Measurements from ENCODE around the gene HPN.
"Not testable (repeated sequence)": the region's sequence is repeated elsewhere in the genome, so short reads cannot be mapped to it uniquely, and the experiment has no call there.

HPN gene

GRCh38 chr19:35041548-35042055, at the start of gene HPN:
HPN (plus strand) TSS chr19:35041721; CDS start chr19:35042507, 786 bp downstream.
- no peak for DNase-seq

GRCh38 chr19:34992582-34992981, 48.9 kb upstream of the HPN start:
- DNase-seq = not testable (repeated sequence)

- DNase-seq = no peak
These were observed 47.3 kb upstream of the HPN start for GRCh38 chr19:34994286-34994642.

DNA sequence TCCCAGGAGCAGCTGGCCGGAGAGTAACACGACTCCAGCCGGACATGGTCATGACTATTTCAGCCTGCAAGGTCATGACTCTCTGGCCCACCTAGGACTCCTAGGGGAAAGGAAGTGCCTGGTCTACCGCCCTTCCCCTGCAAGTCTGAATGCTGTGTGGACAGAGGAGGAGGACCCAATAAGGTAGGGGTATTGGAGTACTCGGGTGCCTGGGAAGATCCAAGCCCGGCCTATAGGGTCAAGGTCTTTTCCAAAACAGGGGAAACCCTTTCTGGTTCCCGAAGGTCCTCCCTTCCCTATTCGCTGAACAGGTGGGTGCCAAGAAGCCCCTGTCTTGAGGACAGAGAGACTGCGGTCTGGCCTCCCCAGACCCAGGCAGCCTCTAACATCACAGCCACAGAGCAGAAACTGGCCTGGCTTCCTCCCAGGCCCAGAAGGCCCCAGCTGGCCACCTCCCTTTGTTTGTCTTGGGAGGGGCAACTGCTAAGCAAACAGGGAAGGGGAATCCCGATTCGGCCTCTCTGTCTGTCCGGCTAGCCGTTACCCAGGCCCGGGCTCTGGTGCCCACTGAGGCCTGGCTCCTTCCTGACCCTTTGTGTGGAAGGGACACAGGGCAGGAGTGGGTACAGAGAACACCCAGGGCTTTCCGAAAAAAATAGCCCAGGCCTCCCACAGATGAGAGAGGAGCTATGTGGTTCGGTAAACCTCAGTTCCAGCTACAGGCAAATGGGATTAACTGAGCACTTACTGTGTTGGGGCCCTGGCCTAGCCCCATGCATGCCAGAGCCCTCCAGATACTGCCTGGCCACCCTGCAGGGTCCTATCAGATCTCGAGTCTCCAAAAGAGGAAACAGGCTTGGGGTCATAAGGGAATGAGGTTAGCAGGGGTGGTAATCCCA, 46.6 kb upstream of the HPN start:
- DNase-seq = peak; percentile 55

DNA sequence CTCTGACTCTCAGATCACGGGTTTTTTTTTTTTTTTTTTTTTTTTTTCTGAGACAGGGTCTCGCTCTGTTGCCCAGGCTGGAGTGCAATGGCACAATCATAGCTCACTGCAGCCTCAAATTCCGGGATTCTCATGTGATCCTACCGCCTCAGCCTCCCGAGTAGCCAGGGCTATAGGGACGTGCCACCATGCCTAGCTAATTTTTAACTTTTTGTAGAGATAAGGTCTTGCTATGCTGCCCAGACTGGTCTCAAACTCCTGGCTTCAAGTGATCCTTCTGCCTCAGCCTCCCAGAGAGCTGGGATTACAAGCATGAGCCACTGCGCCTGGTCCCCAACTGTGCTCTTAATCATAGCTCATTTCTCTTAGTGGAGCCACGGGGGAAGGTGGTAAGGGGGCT, 46.0 kb upstream of the HPN start:
- DNase-seq = no peak

DNA sequence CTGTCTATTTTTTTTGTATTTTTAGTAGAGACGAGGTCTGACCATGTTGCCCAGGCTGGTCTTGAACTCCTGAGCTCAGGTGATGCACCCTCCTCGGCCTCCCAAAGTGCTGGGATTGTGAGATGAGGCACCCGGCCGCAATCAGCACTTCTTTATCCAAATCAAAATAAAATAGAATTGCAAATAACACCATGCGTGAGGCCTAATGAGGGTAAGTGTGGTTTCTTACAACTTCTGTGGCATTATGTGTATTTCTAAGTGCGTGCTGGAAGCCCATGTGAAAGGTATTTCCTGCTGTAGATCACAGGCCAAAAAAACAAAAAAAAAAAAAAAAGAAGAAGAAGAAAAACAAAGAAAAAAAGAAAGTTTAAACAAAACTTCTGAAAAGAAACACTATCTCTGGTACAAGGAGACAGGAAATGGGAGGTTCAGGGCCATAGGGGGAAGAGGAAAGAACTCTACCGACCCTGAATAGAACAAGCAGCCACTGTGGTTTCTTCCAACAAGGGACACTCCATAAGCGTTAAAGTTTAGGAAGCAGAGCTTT, 44.4 kb upstream of the HPN start:
- no peak for DNase-seq

DNA sequence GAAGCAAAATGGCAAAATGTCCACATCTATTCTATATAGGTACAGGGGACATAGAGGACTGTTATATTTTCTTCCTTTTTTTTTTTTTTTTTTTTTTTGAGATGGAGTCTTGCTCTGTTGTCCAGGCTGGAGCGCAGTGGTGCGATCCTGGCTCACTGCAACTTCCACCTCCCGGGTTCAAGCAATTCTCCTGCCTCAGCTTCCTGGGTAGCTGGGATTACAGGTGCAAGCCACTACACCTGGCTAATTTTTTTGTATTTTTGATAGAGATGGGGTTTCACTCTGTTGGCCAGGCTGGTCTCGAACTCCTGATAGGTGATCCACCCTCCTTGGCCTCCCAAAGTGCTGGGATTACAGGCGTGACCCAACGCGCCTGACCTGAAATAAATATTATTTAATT, 43.3 kb upstream of the HPN start:
- not testable (repeated sequence) for DNase-seq

DNA sequence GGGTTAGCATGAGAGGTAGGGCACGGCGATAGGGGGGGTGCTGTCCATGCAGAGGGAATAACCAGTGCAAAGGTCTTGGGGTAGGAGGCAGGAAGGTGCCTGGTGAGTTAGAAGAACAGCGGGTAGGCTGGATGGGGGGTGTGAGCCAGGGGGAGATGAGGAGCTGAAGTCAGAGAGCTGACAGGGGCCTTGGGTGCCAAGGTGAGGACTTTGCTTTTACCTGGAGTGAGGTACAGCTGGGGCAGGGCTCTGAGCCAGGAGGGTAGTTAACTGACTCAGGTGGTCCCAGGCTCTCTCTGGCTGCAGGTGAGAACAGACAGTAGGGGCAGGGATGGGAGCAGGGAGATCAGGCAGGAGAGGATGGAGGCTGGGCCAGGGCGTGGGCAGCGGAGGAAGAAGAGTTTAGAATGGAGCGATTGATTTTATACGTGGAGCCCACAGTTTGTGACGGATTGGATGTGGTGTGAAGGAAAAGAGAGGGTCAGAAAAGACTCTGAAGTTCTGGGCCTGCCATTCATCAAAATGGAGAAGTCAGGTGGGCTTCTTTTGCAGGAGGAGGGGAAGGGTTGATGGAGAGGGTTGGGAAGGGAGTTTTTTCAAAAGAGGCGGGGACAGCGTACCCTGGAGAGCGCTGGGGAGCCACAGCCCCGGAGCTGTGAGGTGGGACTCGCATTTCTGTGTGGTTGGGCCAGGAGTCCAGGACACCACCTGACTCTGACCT, 42.6 kb upstream of the HPN start:
- DNase-seq = no peak

DNA sequence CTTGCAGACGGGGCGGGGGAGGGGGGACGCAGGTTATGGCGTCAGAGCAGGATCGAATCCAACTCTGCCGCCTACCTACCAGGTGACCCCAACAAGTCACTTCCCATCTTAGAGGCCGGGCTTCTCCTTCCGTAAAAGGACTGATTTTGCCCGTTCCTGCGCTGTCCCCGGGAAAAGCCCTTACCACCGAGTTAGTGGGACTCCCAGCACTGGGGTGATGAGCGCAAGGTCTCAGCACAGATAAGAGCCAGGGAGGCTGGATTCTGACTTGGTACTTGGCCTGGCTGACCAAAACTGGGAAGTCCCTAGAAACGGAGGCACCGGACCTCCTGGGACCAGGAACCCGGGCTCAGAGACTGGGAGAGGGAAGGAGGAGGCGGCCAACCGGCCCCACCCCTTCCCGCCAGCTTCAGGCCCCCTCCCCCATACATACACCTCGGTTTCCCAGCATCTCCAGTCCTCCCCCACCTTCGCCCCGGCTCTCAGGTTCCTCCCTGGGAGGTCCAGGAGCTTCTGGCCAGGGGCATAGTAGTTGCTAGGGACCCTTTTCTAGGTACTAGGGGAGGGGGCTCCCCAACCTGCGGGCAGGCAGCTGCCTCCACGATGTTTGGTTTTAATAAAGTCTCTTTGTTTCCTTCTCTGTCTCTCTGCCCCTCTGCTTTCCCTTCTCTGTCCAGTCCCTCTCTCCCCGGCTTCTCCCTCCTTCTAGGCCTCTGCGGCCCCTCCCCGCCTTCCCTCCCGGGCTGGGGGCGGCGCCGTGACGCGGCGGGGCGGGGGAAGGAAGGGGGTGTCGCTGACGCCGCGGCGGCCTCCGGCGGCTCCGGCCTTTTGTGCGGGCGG, 41.8 kb upstream of the HPN start, which contains the start of gene GRAMD1A:
TSS of gene GRAMD1A (plus strand) at position 826 of the 840 bp plus-strand sequence. CDS start 156 bp downstream, outside the sequence.
- DNase-seq = peak; percentile 67

DNA sequence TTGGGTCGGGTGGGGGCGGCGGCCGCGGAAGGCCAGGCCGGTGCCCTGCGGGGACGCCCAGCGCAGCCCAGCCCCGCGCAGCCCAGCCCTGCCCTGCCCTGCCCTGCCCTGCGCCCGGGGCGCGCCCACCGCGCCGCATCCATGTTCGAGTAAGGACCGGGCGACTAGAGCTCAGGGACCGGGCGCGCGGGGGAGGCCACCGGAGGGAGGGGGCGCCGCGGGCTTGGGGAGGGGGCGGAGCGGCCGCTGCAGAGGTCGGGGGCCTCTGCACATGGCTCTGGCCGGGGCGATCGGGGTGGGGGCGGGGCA, 41.2 kb upstream of the HPN start:
- no peak for DNase-seq

GRCh38 chr19:35000647-35001501, 40.6 kb upstream of the HPN start:
- peak; percentile 45 for DNase-seq

- DNase-seq = no peak
These were observed 39.4 kb upstream of the HPN start for GRCh38 chr19:35002037-35002535.

DNA sequence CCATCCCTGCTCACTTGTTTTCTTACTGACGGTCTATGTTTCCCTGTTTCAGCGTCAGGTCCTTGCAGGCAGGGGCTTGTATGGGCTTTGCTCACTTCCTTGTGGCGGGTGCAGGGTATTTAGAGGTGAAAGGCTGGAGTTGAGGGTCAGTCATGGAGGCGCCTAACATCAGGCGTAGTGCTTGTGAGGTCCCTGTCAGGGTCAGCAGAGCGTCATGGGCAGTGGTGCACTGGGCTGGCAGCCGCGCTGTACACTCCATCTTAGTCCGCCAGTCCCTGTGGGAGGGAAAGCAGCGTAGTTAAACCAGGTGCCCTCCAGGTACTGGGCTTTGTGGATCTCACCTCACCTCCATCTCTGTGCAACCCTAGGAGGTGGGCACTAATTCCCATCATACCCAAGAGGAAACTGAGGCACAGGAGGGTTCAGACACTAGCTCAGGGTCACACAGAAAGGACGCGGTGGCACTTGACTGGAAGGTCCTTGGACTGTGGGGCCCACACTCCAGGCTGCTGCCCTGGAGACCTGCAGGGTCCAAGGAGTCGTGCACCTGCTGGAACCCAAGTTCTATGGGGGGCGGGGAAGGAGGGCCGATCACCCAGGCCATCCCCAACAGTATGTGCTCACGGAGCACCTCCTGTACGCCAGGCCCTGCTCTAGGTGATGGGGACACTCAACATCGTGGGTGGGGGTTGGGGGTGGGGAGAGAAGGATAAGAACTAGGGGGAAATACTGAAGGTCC, 36.8 kb upstream of the HPN start:
- no peak for DNase-seq

DNA sequence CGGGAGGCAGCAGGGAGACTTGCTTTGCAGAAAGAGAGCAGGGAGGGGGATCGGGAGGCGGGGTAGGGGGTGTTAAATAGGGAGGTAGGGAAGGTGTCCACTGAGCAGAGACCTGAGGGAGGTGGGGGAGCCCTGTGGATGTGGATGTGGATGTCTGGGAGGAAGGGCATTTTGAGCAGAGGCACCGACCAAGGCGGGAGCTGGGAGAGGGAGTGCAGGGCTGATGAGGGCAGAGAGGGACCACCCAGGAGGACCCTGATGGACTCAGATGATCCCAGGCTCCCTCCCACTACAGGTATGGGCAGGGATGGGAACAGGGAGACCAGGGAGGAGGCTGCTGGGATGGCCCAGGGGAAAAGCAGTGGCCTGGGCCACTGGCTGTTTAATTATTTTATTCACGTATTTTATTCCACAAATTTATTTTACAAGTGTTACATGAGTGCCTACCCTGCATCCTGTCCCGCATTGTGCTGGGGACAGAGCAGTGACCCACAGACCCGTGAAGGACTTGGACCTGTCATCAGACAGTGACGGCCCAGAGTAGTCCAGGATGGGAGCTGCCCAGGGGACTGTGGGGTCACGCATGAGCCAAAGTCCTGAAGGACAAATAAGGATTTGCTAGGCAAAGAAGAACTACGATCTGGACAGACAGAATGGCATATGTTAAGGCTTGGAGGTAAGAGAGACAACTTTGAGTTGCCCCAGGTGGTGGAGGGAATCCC, 36.1 kb upstream of the HPN start:
- no peak for DNase-seq

DNA sequence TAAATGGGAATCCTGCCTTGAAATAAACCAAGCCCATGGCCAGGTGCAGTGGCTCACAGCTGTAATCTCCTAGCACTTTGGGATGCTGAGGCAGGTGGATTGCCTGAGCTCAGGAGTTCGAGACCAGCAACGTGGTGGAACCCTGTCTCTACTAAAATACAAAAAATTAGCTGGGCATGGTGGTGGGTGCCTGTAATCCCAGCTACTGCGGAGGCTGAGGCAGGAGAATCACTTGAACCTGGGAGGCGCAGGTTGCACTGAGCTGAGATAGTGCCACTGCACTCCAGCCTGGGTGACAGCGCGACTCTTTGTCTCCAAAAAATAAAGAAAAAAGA, 35.5 kb upstream of the HPN start:
- not testable (repeated sequence) for DNase-seq

DNA sequence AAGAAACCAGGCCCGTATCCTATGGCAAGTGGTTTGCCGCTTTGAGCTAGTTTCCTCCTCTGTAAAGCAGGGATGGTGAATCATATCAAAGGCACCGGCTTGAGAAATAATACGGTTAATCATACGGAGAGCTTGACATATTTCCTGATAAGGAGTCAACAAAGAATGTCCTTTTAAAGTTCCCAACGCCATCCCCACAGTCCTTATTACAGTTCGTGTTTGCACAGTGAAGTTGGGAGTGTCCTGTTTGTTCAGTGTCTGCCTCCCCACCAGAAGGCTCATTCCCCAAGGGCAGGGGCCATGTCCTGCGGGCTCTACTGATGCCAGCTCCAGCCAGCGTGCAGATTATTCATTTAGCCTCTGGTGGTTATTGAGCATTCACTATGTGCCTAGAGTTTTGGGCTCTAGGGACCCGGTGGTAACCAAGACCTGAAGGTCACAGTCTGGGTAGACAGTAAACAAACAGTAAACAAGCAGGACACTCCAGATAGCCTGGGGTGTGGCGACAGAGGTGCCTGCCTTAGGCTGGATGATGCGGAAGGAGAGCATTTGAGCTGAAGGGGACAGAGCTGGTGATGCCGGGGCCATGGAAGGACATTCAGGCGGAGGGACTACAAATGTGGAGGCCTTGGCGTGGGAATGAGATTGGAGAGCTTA, 35.1 kb upstream of the HPN start:
- DNase-seq = peak; percentile 59

DNA sequence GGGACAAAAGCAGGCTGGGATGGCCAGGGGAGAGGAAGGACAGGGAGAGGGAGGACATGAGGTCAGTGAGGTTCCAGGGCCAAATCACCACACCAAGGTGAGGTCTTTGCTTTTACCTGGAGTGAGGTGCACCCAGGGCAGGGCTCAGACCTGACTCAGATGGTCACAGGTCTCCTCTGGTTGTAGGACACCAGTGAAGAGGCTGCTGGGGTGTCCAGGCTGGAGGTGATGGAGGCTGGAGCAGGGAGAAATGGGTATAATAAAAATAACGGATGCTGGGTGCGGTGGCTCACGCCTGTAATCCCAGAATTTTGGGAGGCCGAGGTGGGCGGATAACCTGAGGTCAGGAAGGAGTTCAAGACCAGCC, 34.5 kb upstream of the HPN start:
- DNase-seq = no peak

DNA sequence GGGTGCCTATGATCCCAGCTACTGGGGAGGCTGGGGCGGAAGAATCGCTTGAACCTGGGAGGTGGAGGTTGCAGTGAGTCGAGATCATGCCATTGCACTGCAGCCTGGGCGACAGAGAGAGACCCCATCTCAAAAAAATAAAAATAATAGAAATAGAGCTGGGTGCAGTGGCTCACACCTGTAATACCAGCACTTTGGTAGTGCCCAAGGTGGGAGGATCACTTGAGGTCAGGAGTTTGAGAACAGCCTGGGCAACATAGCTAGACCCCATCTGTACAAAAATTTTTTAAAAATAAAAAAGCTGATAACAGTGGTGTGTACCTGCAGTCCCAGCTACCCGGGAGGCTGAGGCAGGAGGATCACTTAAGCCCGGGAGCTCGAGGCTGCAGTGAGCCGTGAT, 34.1 kb upstream of the HPN start:
- not testable (repeated sequence) for DNase-seq

- DNase-seq = no peak
These were observed 32.6 kb upstream of the HPN start for GRCh38 chr19:35008891-35009341.

Data from DMS153 (cell line).